GM12891 (cell line): ENCODE results near the gene IL27RA.

ENCODE experiments used
- POLR2A ChIP-seq: IDR thresholded peaks from 2 replicates; pipeline ENCODE4 v1.6.1; 2011; ENCODE audit warnings: low read depth, low read length, control low read depth
- POLR2AphosphoS5 ChIP-seq: IDR thresholded peaks from 2 replicates; pipeline ENCODE4 v1.6.1; 2011; ENCODE audit warnings: low read depth, low read length, control low read depth
- SPI1 ChIP-seq: IDR thresholded peaks from 2 replicates; pipeline ENCODE4 v1.6.1; 2011; ENCODE audit warnings: low read depth, low read length, control low read depth
- TAF1 ChIP-seq: IDR thresholded peaks from 2 replicates; pipeline ENCODE4 v1.6.1; 2011; ENCODE audit warnings: low read depth, low read length, control low read depth

GRCh38 chr19:14059093-14059480 is 27.5 kb downstream of the IL27RA start:
- TF ChIP-seq POLR2A: no peak
- no peak for TF ChIP-seq POLR2AphosphoS5
- TF ChIP-seq TAF1: no peak
- no peak for TF ChIP-seq SPI1
